ENCODE measurements around the gene MEA1. TPM values are rescaled to one million over a fixed set of nuclear protein-coding genes. Genes with fewer than 3 reads are reported as not detected.
A peak's percentile ranks its signal among the peaks of the same experiment; 100 is the strongest.

MEA1 gene
- total RNA-seq, 1 donor from 2014 or later = 54.2 TPM

DNA sequence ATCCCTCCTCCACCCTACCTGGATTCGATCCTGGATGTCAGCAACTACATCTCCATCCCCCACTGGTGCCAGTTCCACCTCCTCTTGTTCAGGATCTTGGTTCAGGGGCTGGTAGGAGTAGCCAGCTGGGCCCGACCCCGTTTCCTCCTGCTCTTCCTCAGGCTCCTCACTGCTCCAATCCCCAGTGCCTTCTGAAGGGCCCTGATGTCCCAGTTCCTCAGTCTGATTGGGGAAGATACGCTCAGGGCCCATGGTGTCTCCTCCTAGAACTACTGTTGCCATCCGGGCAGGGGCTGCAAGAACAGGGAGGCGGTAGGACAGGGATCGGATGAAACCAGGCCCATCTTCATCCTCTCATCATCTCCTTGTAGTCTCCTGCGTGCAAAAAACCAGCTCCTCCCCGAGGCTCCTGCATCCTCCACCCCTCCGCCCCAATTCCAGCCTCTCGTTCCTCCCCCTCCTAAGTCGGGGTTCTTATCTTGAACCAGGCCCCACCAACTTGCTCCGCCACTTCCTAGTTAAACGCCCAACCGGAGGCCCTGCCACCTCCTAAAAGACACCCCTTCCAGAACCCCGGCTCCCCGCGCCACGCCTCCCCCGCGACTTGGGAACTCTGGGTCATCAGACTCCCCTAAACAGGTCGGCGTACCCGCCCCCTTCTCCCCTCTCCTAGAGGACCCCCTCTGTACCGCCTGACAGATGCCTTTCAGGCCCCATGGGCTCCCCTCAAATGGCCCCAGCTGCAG, 476 bp downstream of the MEA1 start:
- peak overlapping the region; percentile 92 for H3K4me3 Mint-ChIP-seq (ENCODE audit: unreplicated experiment)
- H3K9me3 Mint-ChIP-seq (ENCODE audit: unreplicated experiment) = no peaks in the 10 kb centered on the region
- H3K4me1 Mint-ChIP-seq (ENCODE audit: low read depth, unreplicated experiment) = peaks cover 15% of the 10 kb centered on the region

DNA sequence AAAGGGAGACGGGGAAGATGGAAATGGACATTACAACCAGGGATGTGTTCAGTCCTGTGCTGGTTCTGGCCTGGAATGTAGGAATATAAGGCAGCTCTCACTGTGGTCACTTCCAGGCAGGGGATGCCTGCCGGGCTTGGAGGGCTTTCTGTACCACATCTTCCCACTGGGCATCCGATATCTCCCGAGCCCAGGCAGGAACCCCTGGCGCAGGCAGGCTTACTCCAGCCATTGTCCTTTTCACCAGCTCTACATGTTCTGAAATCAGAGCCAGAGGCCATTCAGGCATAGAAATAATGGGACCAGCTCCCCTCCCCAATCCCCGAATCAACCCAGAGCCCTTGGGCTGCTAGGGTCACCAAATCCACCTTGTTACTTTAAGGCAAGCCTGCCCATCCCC, 1.4 kb downstream of the MEA1 start:
- Histone ChIP-seq H3K4me3 (ENCODE audit: insufficient read depth, low read depth, low read length) (peak overlapping the region; percentile 69), H3K9ac (ENCODE audit: low read length) (peak overlapping the region; percentile 85), H3K27ac (ENCODE audit: low read depth, low read length) (no peak overlapping the region), H4K20me1 (ENCODE audit: insufficient read depth, low read length) (peaks cover 32% of the 10 kb centered on the region), H3K36me3 (ENCODE audit: insufficient read depth, low read length) (peaks cover 33% of the 10 kb centered on the region), H3K27me3 (ENCODE audit: insufficient read depth, low read length) (no peaks in the 10 kb centered on the region), H3K79me2 (ENCODE audit: insufficient read depth, low read length) (peaks cover 61% of the 10 kb centered on the region), H2AFZ (ENCODE audit: low read depth, low read length) (no peak overlapping the region), H3K9me3 (ENCODE audit: insufficient read depth, low read depth, low read length) (no peaks in the 10 kb centered on the region), H3K4me1 (ENCODE audit: insufficient read depth, low read length) (peaks cover 26% of the 10 kb centered on the region), H3K4me2 (ENCODE audit: low read length) (peak overlapping the region; percentile 92)
- Mint-ChIP-seq H3K4me1 (ENCODE audit: low read depth, unreplicated experiment) (peaks cover 15% of the 10 kb centered on the region), H3K4me3 (ENCODE audit: unreplicated experiment) (peak overlapping the region; percentile 92), H3K27ac (ENCODE audit: unreplicated experiment) (no peak overlapping the region), H3K36me3 (ENCODE audit: low read depth, unreplicated experiment) (peaks cover 14% of the 10 kb centered on the region), H3K9me3 (ENCODE audit: unreplicated experiment) (no peaks in the 10 kb centered on the region), H3K27me3 (ENCODE audit: low read depth, unreplicated experiment) (no peaks in the 10 kb centered on the region)
- FAIRE-seq (no peak), DNase-seq (ENCODE audit: low read depth) (no peak)
- TF ChIP-seq CTCF (IDR thresholded peaks at IDR 0.05; ENCODE audit: insufficient read depth, low read depth, low read length) (no peak), EZH2 (IDR thresholded peaks at IDR 0.05; ENCODE audit: insufficient read depth, low read length) (no peak)

More for the DNA sequence above, 476 bp downstream of the MEA1 start:
- Histone ChIP-seq H3K36me3 (ENCODE audit: insufficient read depth, low read length) (peaks cover 31% of the 10 kb centered on the region), H3K4me1 (ENCODE audit: insufficient read depth, low read length) (peaks cover 26% of the 10 kb centered on the region), H3K4me3 (ENCODE audit: insufficient read depth, low read depth, low read length) (peak overlapping the region; percentile 69), H3K27ac (ENCODE audit: low read depth, low read length) (peak overlapping the region; percentile 35), H3K27me3 (ENCODE audit: insufficient read depth, low read length) (no peaks in the 10 kb centered on the region), H3K4me2 (ENCODE audit: low read length) (peak overlapping the region; percentile 92), H3K79me2 (ENCODE audit: insufficient read depth, low read length) (peaks cover 69% of the 10 kb centered on the region), H2AFZ (ENCODE audit: low read depth, low read length) (peak overlapping the region; percentile 50), H4K20me1 (ENCODE audit: insufficient read depth, low read length) (peaks cover 36% of the 10 kb centered on the region), H3K9ac (ENCODE audit: low read length) (peak overlapping the region; percentile 85), H3K9me3 (ENCODE audit: insufficient read depth, low read depth, low read length) (no peaks in the 10 kb centered on the region)
- peaks cover 16% of the 10 kb centered on the region for H3K36me3 Mint-ChIP-seq (ENCODE audit: low read depth, unreplicated experiment)
- FAIRE-seq (no peak), DNase-seq (ENCODE audit: low read depth) (no peak)
- TF ChIP-seq EZH2 (IDR thresholded peaks at IDR 0.05; ENCODE audit: insufficient read depth, low read length) = no peak
- no peak for TF ChIP-seq CTCF (IDR thresholded peaks at IDR 0.05; ENCODE audit: insufficient read depth, low read depth, low read length)
- H3K27ac Mint-ChIP-seq (ENCODE audit: unreplicated experiment) = peak overlapping the region; percentile 78
- H3K27me3 Mint-ChIP-seq (ENCODE audit: low read depth, unreplicated experiment) = no peaks in the 10 kb centered on the region

DNA sequence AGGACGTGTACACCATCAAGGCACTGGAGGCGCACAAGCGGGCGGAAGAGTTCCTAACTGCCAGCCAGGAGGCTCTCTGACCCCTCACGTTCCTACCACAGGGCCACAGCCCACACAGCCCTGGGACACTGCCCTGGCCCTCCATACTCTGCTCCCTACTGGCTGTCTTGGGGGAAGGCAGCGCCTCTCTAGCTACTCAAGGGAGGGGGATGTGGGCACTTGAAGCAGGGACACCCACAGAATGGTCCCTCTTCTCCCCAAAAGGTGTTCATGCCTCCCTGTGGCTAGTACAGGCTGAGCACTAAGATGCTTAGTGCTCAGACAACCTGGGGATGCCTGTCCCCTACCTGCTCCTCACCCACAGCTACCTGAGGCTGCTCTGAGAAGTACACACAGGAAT, 2.5 kb downstream of the MEA1 start:
- H3K4me1 Mint-ChIP-seq (ENCODE audit: low read depth, unreplicated experiment) = peaks cover 11% of the 10 kb centered on the region
- peaks cover 27% of the 10 kb centered on the region for H4K20me1 ChIP-seq (ENCODE audit: insufficient read depth, low read length)
- no peak overlapping the region for H3K9ac ChIP-seq (ENCODE audit: low read length)
- H3K36me3 ChIP-seq (ENCODE audit: insufficient read depth, low read length) = peaks cover 36% of the 10 kb centered on the region
- H3K9me3 ChIP-seq (ENCODE audit: insufficient read depth, low read depth, low read length) = no peaks in the 10 kb centered on the region
- no peak overlapping the region for H3K4me3 ChIP-seq (ENCODE audit: insufficient read depth, low read depth, low read length)
- no peak overlapping the region for H3K27ac ChIP-seq (ENCODE audit: low read depth, low read length)
- DNase-seq (ENCODE audit: low read depth) = no peak
- TF ChIP-seq CTCF (IDR thresholded peaks at IDR 0.05; ENCODE audit: insufficient read depth, low read depth, low read length) (no peak), EZH2 (IDR thresholded peaks at IDR 0.05; ENCODE audit: insufficient read depth, low read length) (no peak)
- H3K27me3 ChIP-seq (ENCODE audit: insufficient read depth, low read length) = no peaks in the 10 kb centered on the region
- H3K27me3 Mint-ChIP-seq (ENCODE audit: low read depth, unreplicated experiment) = no peaks in the 10 kb centered on the region
- no peak overlapping the region for H2AFZ ChIP-seq (ENCODE audit: low read depth, low read length)
- H3K4me3 Mint-ChIP-seq (ENCODE audit: unreplicated experiment) = no peak overlapping the region
- H3K4me2 ChIP-seq (ENCODE audit: low read length) = no peak overlapping the region
- H3K4me1 ChIP-seq (ENCODE audit: insufficient read depth, low read length) = peaks cover 20% of the 10 kb centered on the region
- no peak overlapping the region for H3K27ac Mint-ChIP-seq (ENCODE audit: unreplicated experiment)
- FAIRE-seq = no peak
- peaks cover 14% of the 10 kb centered on the region for H3K36me3 Mint-ChIP-seq (ENCODE audit: low read depth, unreplicated experiment)
- H3K9me3 Mint-ChIP-seq (ENCODE audit: unreplicated experiment) = no peaks in the 10 kb centered on the region
- peaks cover 50% of the 10 kb centered on the region for H3K79me2 ChIP-seq (ENCODE audit: insufficient read depth, low read length)

Measured in astrocyte (in vitro differentiated cells and primary cell).